ENCODE measurements around the gene JPH3. TPM values are rescaled to one million over a fixed set of nuclear protein-coding genes. Genes with fewer than 3 reads are reported as not detected.

The JPH3 gene
- total RNA-seq, 1 experiment from 2014 or later = 1.4 TPM

GRCh38 chr16:87644596-87644995 is 42.3 kb downstream of the JPH3 start:
- intact Hi-C loops (cut with micrococcal nuclease; ENCODE audit: unreplicated experiment) = no loop called here
- no peaks in the 10 kb centered on the region for H3K9me3 ChIP-seq (ENCODE audit: low read depth, low read length, poor library complexity, severe bottlenecking)
- ChIA-PET POLR2A (ENCODE audit: low non-redundant PET) (no interaction called here), CTCF (no interaction called here)
- no TSS peak for BruUV-seq (replicated peaks)
- no peaks in the 10 kb centered on the region for H3K36me3 ChIP-seq (ENCODE audit: insufficient read depth, low read length, poor library complexity, severe bottlenecking)
- H3K4me3 ChIP-seq (ENCODE audit: low read depth, low read length, poor library complexity, severe bottlenecking) = no peak overlapping the region
- H3K4me1 ChIP-seq (ENCODE audit: insufficient read depth, low read length, poor library complexity, severe bottlenecking) = no peaks in the 10 kb centered on the region
- TF ChIP-seq EZH2 (IDR thresholded peaks at IDR 0.05; ENCODE audit: borderline replicate concordance, low read depth, low read length, poor library complexity, severe bottlenecking) (no peak), CTCF (conservative IDR thresholded peaks at IDR 0.05; ENCODE audit: low read depth, low read length) (no peak)
- DNase-seq (ENCODE audit: low spot score) = no peak
- peaks cover 24% of the 10 kb centered on the region for H3K27me3 ChIP-seq (replicated peaks; ENCODE audit: insufficient read depth, low read depth, low read length, poor library complexity)
- H3K27ac ChIP-seq (ENCODE audit: low read depth, low read length, poor library complexity, severe bottlenecking) = no peak overlapping the region

- peaks cover 21% of the 10 kb centered on the region for H3K27me3 ChIP-seq (replicated peaks; ENCODE audit: insufficient read depth, low read depth, low read length, poor library complexity)
- no peak overlapping the region for H3K4me3 ChIP-seq (ENCODE audit: low read depth, low read length, poor library complexity, severe bottlenecking)
- no peak overlapping the region for H3K27ac ChIP-seq (ENCODE audit: low read depth, low read length, poor library complexity, severe bottlenecking)
- intact Hi-C loops (cut with micrococcal nuclease; ENCODE audit: unreplicated experiment) = no loop called here
- H3K36me3 ChIP-seq (ENCODE audit: insufficient read depth, low read length, poor library complexity, severe bottlenecking) = no peaks in the 10 kb centered on the region
- H3K4me1 ChIP-seq (ENCODE audit: insufficient read depth, low read length, poor library complexity, severe bottlenecking) = no peaks in the 10 kb centered on the region
- DNase-seq (ENCODE audit: low spot score) = no peak
- ChIA-PET POLR2A (ENCODE audit: low non-redundant PET) (no interaction called here), CTCF (no interaction called here)
- no TSS peak for BruUV-seq (replicated peaks)
- no peaks in the 10 kb centered on the region for H3K9me3 ChIP-seq (ENCODE audit: low read depth, low read length, poor library complexity, severe bottlenecking)
- no peak for TF ChIP-seq EZH2 (IDR thresholded peaks at IDR 0.05; ENCODE audit: borderline replicate concordance, low read depth, low read length, poor library complexity, severe bottlenecking)
- TF ChIP-seq CTCF (conservative IDR thresholded peaks at IDR 0.05; ENCODE audit: low read depth, low read length) = no peak
Observed at GRCh38 chr16:87645802-87646201, 43.5 kb downstream of the JPH3 start.

GRCh38 chr16:87647431-87648185 is 45.3 kb downstream of the JPH3 start:
- BruUV-seq (replicated peaks) = no TSS peak

More at GRCh38 chr16:87647431-87648185, 45.3 kb downstream of the JPH3 start:
- POLR2A ChIA-PET (ENCODE audit: low non-redundant PET) = no interaction called here
- TF ChIP-seq EZH2 (IDR thresholded peaks at IDR 0.05; ENCODE audit: borderline replicate concordance, low read depth, low read length, poor library complexity, severe bottlenecking) (no peak), CTCF (conservative IDR thresholded peaks at IDR 0.05; ENCODE audit: low read depth, low read length) (no peak)
- Histone ChIP-seq H3K36me3 (ENCODE audit: insufficient read depth, low read length, poor library complexity, severe bottlenecking) (no peaks in the 10 kb centered on the region), H3K4me3 (ENCODE audit: low read depth, low read length, poor library complexity, severe bottlenecking) (no peak overlapping the region), H3K4me1 (ENCODE audit: insufficient read depth, low read length, poor library complexity, severe bottlenecking) (no peaks in the 10 kb centered on the region), H3K27me3 (replicated peaks; ENCODE audit: insufficient read depth, low read depth, low read length, poor library complexity) (peaks cover 5% of the 10 kb centered on the region), H3K27ac (ENCODE audit: low read depth, low read length, poor library complexity, severe bottlenecking) (no peak overlapping the region), H3K9me3 (ENCODE audit: low read depth, low read length, poor library complexity, severe bottlenecking) (no peaks in the 10 kb centered on the region)
- CTCF ChIA-PET = no interaction called here
- intact Hi-C loops (cut with micrococcal nuclease; ENCODE audit: unreplicated experiment) = no loop called here
- DNase-seq (ENCODE audit: low spot score) = no peak

All from A673 (cell line).